Ammon's horn (tissue), 1 donor: Measurements from ENCODE around the gene EPB41L5.
"Not testable (repeated sequence)": the region's sequence is repeated elsewhere in the genome, so short reads cannot be mapped to it uniquely, and the experiment has no call there.

Experiments used
- DNase-seq: peaks from one replicate; pipeline ENCODE4 v3.0.0-alpha.2; 2016; ENCODE audit warnings: low spot score

The EPB41L5 gene

DNA sequence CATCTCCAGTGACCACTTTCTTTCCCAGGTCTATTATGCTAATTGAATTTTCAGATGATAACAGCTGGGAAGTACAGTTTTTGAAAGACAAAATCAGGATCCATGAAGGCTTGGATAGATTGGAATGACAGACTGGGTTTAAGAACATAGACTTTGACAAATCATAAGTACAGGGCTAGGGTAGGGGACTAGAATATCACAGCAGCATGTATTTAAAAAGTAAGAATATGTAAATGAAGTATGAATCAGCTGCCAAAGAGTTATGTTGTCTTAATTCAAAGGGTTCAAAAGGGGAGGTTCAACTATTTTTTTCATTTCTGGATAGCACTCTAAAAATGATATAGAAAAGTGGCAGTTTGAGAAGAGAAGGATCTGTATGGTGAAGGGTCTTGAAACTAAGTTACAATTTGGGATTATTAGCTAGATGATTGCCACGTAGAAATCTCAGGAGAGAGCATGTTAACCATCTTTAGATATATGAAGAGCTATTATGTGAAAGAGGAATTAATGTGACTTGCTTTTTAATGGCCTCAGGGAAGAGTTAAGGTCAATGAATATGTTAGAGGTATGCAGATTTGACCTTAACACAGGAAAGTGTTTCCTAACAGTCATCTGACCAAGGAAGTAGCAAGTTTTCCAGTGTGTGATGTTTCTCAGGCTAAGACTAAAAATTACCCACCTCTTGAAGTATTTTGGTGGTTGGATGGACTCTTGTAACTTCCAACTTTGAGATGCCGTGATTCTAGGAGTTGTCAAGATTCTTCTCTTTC, 128.6 kb downstream of the EPB41L5 start:
- DNase-seq, result no peak

GRCh38 chr2:120142528-120143219, 129.8 kb downstream of the EPB41L5 start:
- no peak for DNase-seq

GRCh38 chr2:120148229-120148628, 135.4 kb downstream of the EPB41L5 start:
- no peak for DNase-seq

DNA sequence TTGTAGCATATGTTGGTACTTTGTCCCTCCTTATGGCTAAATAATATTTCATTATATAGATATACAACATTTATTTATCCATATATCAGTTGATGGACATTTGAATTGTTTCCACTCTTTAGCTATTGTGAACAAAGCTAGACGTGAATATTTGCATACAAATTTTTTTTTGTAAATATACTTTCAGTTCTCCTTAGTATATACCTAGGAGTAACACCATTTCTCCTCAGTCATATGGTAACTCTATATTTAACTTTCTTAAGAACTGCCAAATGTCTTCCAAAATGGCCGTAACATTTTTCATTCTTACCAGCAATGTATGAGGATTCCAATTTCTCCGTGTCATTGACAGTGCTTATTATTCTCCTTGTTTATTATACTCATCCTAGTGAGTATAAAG, 135.8 kb downstream of the EPB41L5 start:
- no peak for DNase-seq

DNA sequence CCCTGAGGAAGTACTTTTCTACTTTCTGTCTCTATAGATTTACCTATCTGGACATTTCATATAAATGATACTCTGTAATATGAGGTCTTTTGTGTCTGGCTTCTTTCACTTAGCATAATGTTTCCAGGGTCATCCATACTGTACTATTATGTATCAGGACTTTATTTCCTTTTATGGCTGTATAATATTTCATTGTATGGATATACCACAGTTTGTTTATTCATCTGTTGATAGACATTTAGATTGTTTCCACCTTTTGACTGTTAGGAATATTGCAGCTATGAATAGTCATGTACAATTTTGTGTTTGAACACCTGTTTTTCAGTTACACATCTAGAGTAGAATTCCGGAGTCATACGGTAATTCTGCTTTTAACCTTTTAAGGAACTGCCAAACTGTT, 136.5 kb downstream of the EPB41L5 start:
- DNase-seq, result no peak

DNA sequence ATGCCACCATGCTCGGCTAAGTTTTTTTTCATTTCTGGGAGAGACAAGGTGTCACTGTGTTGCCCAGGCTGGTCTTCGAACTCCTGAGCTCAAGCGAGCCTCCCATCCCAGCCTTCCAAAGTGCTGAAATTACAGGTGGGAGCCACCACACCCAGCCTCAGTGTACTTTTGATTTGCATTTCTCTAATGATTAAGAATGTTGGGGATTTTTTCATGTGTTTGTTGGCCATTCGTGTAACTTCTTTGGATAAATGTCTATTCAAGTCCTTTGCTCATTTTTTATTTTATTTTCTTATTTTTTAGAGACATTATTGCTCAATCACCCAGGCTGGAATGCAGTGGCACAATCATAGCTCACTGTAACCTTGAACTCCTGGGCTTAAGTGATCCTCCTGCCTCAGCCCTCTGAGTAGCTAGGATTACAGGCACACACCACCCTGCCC, 137.2 kb downstream of the EPB41L5 start:
- DNase-seq, result no peak

DNA sequence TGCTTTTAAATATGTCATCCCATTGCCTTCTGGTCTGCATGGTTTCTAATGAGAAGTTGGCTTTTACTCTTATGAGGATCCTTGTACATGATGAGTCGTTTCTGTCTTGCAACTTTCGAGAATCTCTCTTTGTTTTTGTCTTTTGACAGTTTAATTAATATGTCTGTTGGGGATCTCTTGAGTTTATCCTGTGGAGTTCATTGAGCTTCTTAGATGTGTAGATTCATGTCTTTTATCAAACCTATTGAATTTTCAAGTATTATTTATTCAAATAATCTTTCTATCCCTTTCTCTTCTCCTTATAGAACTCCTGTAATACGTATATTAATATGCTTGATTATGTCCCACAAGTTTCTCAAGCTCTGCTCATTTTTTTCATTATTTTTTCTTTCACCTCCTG, 142.4 kb downstream of the EPB41L5 start:
- DNase-seq, result no peak

DNA sequence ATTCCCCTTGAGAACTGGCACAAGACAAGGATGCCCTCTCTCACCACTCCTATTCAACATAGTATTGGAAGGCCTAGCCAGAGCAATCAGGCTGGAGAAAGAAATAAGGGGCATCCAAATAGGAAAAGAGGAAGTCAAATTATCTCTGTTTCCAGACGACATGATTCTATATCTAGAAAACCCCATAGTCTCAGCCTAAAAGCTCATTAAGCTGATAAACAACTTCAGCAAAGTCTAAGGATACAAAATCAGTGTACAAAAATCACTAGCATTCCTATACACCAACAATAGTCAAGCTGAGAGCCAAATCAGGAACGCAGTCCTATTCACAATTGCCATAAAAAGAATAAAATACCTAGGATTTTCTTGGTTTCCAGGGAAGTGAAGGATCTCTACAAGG, 145.8 kb downstream of the EPB41L5 start:
- not testable (repeated sequence) for DNase-seq

DNA sequence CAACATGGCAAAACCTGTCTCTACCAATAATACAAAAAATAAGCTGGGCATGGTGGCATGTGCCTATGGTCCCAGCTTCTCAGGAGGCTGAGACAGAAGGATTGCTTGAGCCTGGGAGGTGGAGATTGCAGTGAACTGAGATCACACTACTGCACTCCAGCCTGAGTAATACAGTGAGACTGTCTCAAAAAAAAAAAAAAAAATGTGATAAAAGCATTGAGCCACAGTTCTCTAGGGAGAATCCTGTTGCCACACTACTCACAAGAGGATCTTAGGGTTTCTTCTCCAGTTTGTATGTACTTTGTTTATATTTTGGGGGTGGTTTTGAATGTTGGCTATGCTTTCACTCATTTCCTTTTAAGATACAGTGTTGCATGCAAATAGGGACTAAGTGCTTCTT, 148.3 kb downstream of the EPB41L5 start:
- no peak for DNase-seq

DNA sequence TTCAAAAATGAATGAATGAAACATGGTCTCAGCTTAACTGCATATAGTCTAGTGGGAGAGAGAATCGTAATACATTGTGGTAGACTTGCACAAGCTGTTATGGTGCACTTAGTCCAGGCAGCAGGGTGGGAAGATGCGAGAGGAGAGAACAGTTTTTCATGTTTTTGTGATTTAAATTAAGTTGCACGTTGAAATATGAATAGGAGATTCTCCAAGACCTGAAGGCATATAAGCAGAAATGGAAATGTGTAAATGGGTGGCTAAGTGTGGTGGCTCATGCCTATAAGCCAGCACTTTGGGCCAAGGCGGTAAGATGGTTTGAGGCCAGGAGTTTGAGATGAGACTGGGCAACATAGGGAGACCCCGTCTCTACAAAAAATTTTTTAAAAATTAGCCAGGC, 149.8 kb downstream of the EPB41L5 start:
- DNase-seq, result no peak

DNA sequence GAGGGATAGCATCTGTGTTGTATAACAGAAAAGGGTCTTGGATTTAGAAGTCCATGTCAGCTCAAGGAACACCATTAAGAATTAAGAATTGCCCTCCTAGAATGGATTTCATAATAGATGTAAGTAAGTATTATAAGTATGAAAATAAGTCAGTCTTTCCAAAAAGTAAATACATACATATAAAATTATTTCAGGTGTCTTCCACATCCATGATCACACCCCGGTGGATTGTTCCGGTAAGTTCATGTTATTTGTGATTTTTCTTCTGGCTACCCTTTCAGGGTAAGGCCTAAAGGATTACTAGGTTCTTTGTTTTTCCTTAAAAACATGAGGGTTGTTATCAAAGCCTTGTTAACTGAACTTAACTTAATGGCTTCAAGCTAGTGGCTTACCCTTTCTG, 154.4 kb downstream of the EPB41L5 start:
- no peak for DNase-seq

DNA sequence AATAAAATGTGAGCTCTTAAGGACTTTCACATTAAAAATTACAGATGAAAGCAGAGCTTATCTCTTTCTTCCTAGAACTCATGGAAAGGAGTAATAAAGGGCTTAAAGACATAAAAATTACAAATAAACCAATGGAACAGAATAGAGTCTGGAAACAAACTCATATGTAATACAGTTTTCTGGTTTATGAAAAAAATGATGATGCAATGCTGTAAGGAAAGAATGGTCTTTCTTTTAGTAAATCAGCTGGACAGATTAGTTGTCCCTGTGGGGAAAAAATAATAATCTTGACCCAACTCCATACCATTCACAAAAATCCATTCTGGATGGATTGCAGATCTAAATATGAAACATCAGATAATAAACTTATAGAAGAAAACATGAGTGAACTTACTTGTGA, 156.1 kb downstream of the EPB41L5 start:
- no peak for DNase-seq

DNA sequence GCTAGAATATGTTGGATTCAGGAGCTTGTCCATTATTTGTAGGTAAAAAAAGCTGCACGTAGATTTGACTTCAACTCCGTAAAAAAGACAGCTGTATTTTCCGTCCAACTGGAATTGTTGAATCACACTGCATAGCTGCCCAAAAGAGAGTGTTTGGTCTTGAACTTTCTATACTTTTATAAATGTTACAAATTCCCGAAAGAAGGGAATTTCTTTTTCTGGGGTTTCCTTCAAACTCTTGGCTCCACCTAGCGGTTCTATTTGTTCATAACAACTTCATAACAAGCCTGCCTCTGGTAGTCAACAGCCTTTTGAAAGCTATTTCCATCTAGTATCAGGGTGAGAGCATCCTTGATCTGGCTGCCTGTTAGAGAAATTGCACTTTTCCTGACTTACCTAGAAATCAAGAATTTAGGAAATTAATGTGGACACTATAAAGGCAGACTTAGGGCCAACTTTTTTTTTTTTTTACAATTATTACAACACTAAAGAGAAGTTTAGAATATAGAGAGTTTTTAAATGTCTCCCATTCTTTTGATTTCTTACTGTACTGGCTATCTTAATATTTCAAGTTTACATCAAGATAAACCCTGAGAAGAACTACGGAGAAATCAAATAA, 162.2 kb downstream of the EPB41L5 start:
- DNase-seq, result peak; percentile 71

GRCh38 chr2:120176526-120176925, 163.6 kb downstream of the EPB41L5 start:
- no peak for DNase-seq

DNA sequence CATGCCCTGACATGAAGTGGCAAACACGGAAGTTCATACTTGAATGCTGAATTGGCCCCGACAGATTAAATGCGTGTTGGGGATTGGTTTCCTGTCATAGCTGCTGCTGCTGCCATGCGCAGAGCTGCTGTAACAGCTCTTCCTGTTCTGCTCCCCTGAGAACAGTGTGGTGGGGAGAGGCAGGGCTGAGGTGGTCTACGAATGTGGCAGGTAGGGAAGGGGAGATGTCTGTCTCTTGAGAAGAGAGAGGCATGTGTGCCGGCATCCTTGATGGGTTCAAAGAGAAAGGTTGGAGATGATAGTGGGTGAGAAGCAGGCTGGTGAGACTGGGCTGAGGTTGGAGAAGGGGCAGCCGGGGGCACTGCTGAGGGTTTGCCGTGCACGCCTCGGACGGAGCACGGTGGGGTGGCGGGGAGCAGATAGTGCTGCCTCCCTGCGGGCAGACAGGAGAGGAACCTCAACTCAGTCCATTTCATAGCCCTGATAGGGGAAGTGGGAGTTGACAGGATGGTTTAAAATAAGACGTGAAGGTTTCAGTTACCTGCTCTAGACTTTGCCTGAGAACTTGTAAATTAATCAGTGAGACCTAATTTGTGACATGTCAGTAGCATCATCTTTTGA, 164.2 kb downstream of the EPB41L5 start:
- peak; percentile 48 for DNase-seq

GRCh38 chr2:120177973-120178372, 165.1 kb downstream of the EPB41L5 start:
- DNase-seq, result no peak

DNA sequence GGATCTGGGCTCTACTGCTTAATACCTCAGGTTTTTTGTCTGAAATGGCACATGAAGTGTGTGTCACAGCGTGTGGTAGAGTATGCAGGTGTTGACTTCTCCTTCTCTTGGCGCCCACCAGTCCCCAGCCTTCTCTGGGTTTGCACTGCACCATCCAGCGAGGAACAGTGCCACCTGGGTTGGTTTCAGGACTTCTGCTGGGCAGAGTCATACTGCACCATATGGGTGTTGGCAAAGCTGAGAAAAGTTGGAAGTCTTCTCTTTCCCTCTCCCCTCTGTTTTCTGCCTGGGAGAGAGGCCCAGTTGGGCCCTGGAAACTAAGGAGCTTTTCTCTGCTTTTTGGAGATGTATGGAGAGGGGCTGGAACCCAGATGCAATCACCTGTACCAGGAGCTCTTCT, 166.5 kb downstream of the EPB41L5 start:
- no peak for DNase-seq

- no peak for DNase-seq
These were observed 167.2 kb downstream of the EPB41L5 start for GRCh38 chr2:120180066-120180465.

DNA sequence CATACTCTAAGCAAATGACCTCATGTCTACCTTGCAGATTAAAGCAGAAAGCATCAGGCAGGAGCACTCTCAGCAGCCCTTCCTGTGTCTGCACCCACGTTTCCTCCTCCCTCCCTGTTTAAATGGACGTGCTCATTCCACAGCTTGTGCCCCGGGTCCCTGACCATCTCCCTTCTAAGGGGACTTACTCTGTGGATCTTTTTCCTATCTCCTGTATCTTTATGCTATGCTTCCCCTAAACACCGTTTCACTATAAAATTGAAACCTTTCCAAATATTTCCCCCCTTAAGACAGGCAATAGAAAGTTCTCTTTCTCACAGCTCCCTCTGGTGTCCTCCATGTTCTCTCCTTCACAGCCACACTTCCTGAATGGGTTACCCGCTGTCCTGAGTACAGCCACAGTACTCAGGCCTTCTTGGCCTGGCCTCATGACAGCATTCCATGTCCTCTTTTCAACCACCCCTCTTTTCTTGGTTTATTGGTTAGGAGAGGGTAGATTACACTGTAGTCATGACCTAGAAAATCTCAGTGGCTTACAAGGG, 169.2 kb downstream of the EPB41L5 start:
- DNase-seq, result no peak

DNA sequence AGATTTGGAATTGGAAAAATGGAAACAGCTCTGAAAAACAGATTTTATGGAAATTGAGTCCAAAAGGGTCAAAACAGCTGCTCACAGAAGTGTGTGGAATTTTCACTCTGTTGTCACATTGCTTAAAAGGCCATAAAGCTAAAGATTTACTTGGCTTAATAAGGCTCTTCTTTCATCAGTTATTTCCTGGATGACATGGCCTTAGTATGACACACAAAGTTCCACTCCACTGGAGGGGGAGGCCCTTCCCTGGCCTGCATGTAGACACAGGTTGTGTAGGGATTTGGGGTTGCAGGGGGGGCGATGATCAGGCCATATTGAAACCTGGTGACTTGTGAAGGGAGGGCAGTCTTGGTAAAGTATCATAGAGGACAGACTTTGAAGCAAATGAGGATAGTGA, 176.3 kb downstream of the EPB41L5 start:
- no peak for DNase-seq

DNA sequence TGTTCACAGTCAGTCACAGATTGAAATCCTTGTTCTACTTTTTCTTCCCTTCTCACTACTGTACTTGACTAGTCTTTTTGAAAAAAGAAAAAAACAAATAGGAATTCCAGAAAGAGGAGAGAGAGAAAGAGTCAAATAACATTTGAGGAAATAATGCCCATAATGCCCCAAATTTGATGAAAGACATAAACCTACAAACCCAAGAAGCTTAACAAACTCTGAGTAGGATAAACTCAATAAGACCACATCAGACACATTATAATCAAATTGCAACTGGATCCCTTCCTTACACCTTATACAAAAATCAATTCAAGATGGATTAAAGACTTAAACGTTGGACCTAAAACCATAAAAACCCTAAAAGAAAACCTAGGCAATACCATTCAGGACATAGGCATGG, 179.4 kb downstream of the EPB41L5 start:
- no peak for DNase-seq

DNA sequence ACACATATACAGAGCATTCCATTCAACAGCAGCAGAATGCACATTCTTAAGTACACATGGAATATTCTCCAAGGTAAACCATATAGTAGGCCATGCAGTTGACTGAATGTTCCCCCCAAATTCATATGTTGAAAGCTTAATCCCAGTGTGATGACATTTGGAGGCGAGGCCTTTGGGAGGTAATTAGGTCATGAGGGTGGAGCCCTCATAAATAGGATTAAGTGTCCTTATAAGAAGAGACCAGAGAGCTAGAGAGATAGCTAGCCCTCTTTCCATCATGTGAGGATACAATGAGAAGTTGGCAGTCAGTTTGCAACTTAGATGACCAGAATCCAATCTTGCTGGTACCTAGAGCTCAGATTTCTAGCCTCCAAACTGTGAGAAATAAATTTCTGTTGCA, 182.7 kb downstream of the EPB41L5 start:
- DNase-seq, result no peak
